Keratinocyte (primary cell): ENCODE measurements around the gene PLS3. TPM values are rescaled to one million over a fixed set of nuclear protein-coding genes. Genes with fewer than 3 reads are reported as not detected.

Experiments used
- DNase-seq: peaks from one replicate; pipeline ENCODE4 v3.0.0-alpha.2; 2011; ENCODE audit warnings: low read depth, missing footprints, low spot score
- FAIRE-seq: peaks from 2 replicates; lab custom pipeline; 2011; peaks lifted over from hg19 to GRCh38; lab: Jason Lieb, UNC
- H2AFZ ChIP-seq: 2 replicates; pipeline ENCODE4 v1.6.0; 2012; ENCODE audit warnings: low read length, control low read depth, inconsistent platforms; ENCODE audit not compliant: control insufficient read depth
- H3K27ac ChIP-seq: 2 replicates; pipeline ENCODE4 v1.5.1; 2011; ENCODE audit warnings: low read length; ENCODE audit not compliant: control insufficient read depth, insufficient read depth
- H3K27me3 ChIP-seq: 3 replicates; pipeline ENCODE4 v1.6.0; 2011; ENCODE audit warnings: low read length; ENCODE audit not compliant: control insufficient read depth, insufficient read depth; ENCODE audit errors: extremely low read depth
- H3K36me3 ChIP-seq, 2 experiments: 2 replicates in 1 of 2; 3 replicates in 1 of 2; pipeline ENCODE4 v1.5.1; 2011; ENCODE audit warnings: low read length in 2 of 2, mild to moderate bottlenecking in 1 of 2; ENCODE audit not compliant: control insufficient read depth in 2 of 2, insufficient read depth in 2 of 2; ENCODE audit errors: extremely low read depth in 1 of 2
- H3K4me1 ChIP-seq: 3 replicates; pipeline ENCODE4 v1.5.1; 2011; ENCODE audit warnings: low read length; ENCODE audit not compliant: control insufficient read depth, insufficient read depth; ENCODE audit errors: extremely low read depth
- H3K4me2 ChIP-seq: 3 replicates; pipeline ENCODE4 v1.6.0; 2011; ENCODE audit warnings: low read depth, low read length; ENCODE audit not compliant: control insufficient read depth, insufficient read depth; ENCODE audit errors: extremely low read depth
- H3K4me3 ChIP-seq, 3 experiments: fragments of 200-600 bp in 1 of 3; sonication (generic) in 1 of 3; 2 replicates in 2 of 3; 3 replicates in 1 of 3; pipeline ENCODE4 v1.5.1; 2011 to 2016; ENCODE audit warnings: low read length in 3 of 3, mild to moderate bottlenecking in 3 of 3, control low read depth in 2 of 3, inconsistent platforms in 1 of 3, low read depth in 1 of 3, mixed read lengths in 1 of 3, mixed run types in 1 of 3, moderate library complexity in 1 of 3; ENCODE audit not compliant: control insufficient read depth in 2 of 3, insufficient read depth in 2 of 3; ENCODE audit errors: extremely low read depth in 1 of 3
- H3K79me2 ChIP-seq: 2 replicates; pipeline ENCODE4 v1.6.0; 2012; ENCODE audit warnings: low read length; ENCODE audit not compliant: control insufficient read depth, insufficient read depth
- H3K9ac ChIP-seq: 3 replicates; pipeline ENCODE4 v1.6.0; 2011; ENCODE audit warnings: low read length; ENCODE audit not compliant: control insufficient read depth, insufficient read depth; ENCODE audit errors: extremely low read depth
- H3K9me1 ChIP-seq: 3 replicates; pipeline ENCODE4 v1.6.0; 2011; ENCODE audit warnings: low read length; ENCODE audit not compliant: control insufficient read depth, insufficient read depth; ENCODE audit errors: extremely low read depth
- H3K9me3 ChIP-seq: 2 replicates; pipeline ENCODE4 v1.5.1; 2012; ENCODE audit warnings: low read depth, low read length; ENCODE audit not compliant: control insufficient read depth
- H4K20me1 ChIP-seq: 3 replicates; pipeline ENCODE4 v1.6.0; 2011; ENCODE audit warnings: low read length; ENCODE audit not compliant: control insufficient read depth, insufficient read depth; ENCODE audit errors: extremely low read depth
- EZH2 ChIP-seq: IDR thresholded peaks from one replicate; pipeline ENCODE4 v1.6.1; 2012; ENCODE audit warnings: inconsistent platforms, mild to moderate bottlenecking, low read length, moderate library complexity
- dilution Hi-C: fragments of 300-500 bp; cut with MboI; formaldehyde crosslinking; loops from one replicate; pipeline ENCODE4 v1.7.0; 2020; ENCODE audit warnings: low sequenced_read_pairs; ENCODE audit not compliant: extremely low pct_ligation_motif_present
- polyA plus RNA-seq, 5 experiments: library from polyadenylated mRNA; depleted of rRNA in 3 of 5; stranded (reverse) in 3 of 5; stranded (forward) in 1 of 5; unstranded in 1 of 5; fragments of >200 nt; gene quantifications; 1 replicate in 1 of 5; 2 replicates in 3 of 5; 3 replicates in 1 of 5; pipeline versions ENCODE4 v1.2.1 to v1.2.3, GENCODE V29; 2011 to 2012; ENCODE audit warnings: missing spikeins in 2 of 5, low read depth in 1 of 5, low replicate concordance in 1 of 5
- TF ChIP-seq, protein P1 (sequence below), 3 experiments: IDR thresholded peaks in 1 of 3; conservative IDR thresholded peaks in 1 of 3; optimal IDR thresholded peaks in 1 of 3; 2 replicates in 2 of 3; 3 replicates in 1 of 3; pipeline versions ENCODE3 to v1.5.1; 2011; ENCODE audit warnings: low read length in 3 of 3, mild to moderate bottlenecking in 3 of 3, moderate library complexity in 2 of 3, control low read depth in 1 of 3, inconsistent platforms in 1 of 3; ENCODE audit not compliant: insufficient read depth in 2 of 3; ENCODE audit errors: extremely low read depth in 1 of 3

Gene PLS3
- polyA plus RNA-seq, 1 donor (not counting 4 experiments of a cell fraction or from before 2014, with no cell fraction given) = 457 TPM

DNA sequence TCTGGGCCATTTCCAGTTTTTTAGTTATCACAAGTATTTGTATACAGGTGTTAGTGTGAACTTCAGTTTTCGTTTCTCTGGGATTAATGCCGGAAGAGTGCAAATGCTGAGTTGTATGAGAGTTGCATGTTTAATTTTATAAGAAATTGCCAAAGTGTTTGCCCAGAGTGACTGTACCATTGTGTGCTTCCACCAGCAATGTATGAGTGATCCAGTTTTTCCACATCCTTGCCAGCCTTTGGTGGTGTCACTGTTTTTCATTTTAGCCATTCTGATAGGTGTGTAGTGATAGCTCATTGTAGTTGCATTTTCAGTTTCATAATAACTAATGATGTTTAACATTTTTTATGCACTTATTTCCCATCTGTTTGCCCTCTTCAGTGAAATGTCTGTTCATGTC is 18.4 kb downstream of the PLS3 start:
- dilution Hi-C loops = no loop called here

DNA sequence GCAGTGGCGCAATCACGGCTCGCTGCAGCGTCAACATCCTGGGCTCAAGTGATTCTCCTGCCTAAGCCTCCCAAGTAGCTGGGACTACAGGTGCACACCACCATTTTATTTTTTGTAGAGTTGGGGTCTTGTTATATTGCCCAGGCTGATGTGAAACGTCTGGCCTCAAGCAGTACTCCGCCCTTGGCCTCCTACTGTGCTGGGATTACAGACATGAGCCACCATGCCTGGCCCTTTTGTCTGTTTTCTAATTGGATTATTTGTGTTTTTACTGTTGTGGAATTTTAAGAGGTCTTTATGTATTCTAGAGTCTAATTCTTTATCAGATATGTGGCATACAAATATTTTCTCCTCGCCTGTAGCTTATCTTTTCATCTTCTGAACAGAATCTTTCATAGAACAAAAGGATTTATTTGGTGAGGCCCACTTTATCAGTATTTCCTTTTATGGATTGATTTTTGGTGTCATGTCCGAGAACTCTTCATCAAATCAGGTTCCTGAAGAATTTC is 18.9 kb downstream of the PLS3 start:
- no peak for DNase-seq
- H3K36me3 ChIP-seq = no peaks in the 10 kb centered on the region
- H2AFZ ChIP-seq = no peak overlapping the region
- peaks cover 19% of the 10 kb centered on the region for H3K4me1 ChIP-seq
- H3K27ac ChIP-seq = no peak overlapping the region
- H3K9ac ChIP-seq = no peak overlapping the region
- no peaks in the 10 kb centered on the region for H3K27me3 ChIP-seq
- peaks cover 51% of the 10 kb centered on the region for H3K79me2 ChIP-seq
- H3K9me3 ChIP-seq = no peaks in the 10 kb centered on the region
- H3K4me2 ChIP-seq = no peak overlapping the region
- no peaks in the 10 kb centered on the region for H3K9me1 ChIP-seq
- TF ChIP-seq, protein P1, sequence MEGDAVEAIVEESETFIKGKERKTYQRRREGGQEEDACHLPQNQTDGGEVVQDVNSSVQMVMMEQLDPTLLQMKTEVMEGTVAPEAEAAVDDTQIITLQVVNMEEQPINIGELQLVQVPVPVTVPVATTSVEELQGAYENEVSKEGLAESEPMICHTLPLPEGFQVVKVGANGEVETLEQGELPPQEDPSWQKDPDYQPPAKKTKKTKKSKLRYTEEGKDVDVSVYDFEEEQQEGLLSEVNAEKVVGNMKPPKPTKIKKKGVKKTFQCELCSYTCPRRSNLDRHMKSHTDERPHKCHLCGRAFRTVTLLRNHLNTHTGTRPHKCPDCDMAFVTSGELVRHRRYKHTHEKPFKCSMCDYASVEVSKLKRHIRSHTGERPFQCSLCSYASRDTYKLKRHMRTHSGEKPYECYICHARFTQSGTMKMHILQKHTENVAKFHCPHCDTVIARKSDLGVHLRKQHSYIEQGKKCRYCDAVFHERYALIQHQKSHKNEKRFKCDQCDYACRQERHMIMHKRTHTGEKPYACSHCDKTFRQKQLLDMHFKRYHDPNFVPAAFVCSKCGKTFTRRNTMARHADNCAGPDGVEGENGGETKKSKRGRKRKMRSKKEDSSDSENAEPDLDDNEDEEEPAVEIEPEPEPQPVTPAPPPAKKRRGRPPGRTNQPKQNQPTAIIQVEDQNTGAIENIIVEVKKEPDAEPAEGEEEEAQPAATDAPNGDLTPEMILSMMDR (optimal IDR thresholded peaks at IDR 0.05 in 1 of 3, IDR thresholded peaks at IDR 0.05 in 1 of 3, conservative IDR thresholded peaks at IDR 0.05 in 1 of 3; ENCODE audit: extremely low read depth in 1 of 3, insufficient read depth in 2 of 3, low read length in 3 of 3) = no peak
- no peak for TF ChIP-seq EZH2
- FAIRE-seq = no peak
- dilution Hi-C loops = no loop called here
- H4K20me1 ChIP-seq = peaks cover 2% of the 10 kb centered on the region
- H3K4me3 ChIP-seq = no peak overlapping the region

More for the DNA sequence above, 18.4 kb downstream of the PLS3 start:
- peaks cover 2% of the 10 kb centered on the region for H4K20me1 ChIP-seq
- no peaks in the 10 kb centered on the region for H3K36me3 ChIP-seq
- TF ChIP-seq EZH2 = no peak
- DNase-seq = no peak
- peaks cover 52% of the 10 kb centered on the region for H3K79me2 ChIP-seq
- H3K9me1 ChIP-seq = no peaks in the 10 kb centered on the region
- H3K9ac ChIP-seq = no peak overlapping the region
- H3K4me1 ChIP-seq = peaks cover 15% of the 10 kb centered on the region
- H3K9me3 ChIP-seq = no peaks in the 10 kb centered on the region
- H3K4me2 ChIP-seq = no peak overlapping the region
- FAIRE-seq = no peak
- H3K4me3 ChIP-seq = no peak overlapping the region
- no peaks in the 10 kb centered on the region for H3K27me3 ChIP-seq
- no peak overlapping the region for H3K27ac ChIP-seq
- no peak overlapping the region for H2AFZ ChIP-seq
